Measurements from ENCODE around the gene IQCN. TPM values are rescaled to one million over a fixed set of nuclear protein-coding genes. Genes with fewer than 3 reads are reported as not detected.

The IQCN gene
- total and polyA plus RNA-seq, 4 donors: 0.19 to 2.4 (median 0.53) TPM

GRCh38 chr19:18226956-18227780 is 47.1 kb downstream of the IQCN start:
- H3K27ac ChIP-seq (ENCODE audit: low read depth in 1 of 2, low read length in 2 of 2): no peak overlapping the region
- no peak overlapping the region for H3K4me3 ChIP-seq (ENCODE audit: low read depth in 1 of 3, low read length in 3 of 3)
- no peak for TF ChIP-seq FOXA1 (IDR thresholded peaks at IDR 0.05)
- TF ChIP-seq EGR1 (IDR thresholded peaks at IDR 0.05; ENCODE audit: low read depth in 2 of 2): no peak
- TF ChIP-seq JUND (IDR thresholded peaks at IDR 0.05): no peak
- no peak for TF ChIP-seq SP1 (IDR thresholded peaks at IDR 0.05)
- no peak for TF ChIP-seq RXRA (IDR thresholded peaks at IDR 0.05)
- no peak for TF ChIP-seq ATF3 (IDR thresholded peaks at IDR 0.05)
- TF ChIP-seq, protein P1, sequence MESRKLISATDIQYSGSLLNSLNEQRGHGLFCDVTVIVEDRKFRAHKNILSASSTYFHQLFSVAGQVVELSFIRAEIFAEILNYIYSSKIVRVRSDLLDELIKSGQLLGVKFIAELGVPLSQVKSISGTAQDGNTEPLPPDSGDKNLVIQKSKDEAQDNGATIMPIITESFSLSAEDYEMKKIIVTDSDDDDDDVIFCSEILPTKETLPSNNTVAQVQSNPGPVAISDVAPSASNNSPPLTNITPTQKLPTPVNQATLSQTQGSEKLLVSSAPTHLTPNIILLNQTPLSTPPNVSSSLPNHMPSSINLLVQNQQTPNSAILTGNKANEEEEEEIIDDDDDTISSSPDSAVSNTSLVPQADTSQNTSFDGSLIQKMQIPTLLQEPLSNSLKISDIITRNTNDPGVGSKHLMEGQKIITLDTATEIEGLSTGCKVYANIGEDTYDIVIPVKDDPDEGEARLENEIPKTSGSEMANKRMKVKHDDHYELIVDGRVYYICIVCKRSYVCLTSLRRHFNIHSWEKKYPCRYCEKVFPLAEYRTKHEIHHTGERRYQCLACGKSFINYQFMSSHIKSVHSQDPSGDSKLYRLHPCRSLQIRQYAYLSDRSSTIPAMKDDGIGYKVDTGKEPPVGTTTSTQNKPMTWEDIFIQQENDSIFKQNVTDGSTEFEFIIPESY (IDR thresholded peaks at IDR 0.05): no peak
- TF ChIP-seq HNF4A (conservative IDR thresholded peaks at IDR 0.05): no peak
- no peak for TF ChIP-seq YY1 (IDR thresholded peaks at IDR 0.05)
- TF ChIP-seq HNF4G (IDR thresholded peaks at IDR 0.05): no peak
- TF ChIP-seq TAF1 (conservative IDR thresholded peaks at IDR 0.05): no peak
- no peak for TF ChIP-seq GABPA (IDR thresholded peaks at IDR 0.05 in 1 of 2, conservative IDR thresholded peaks at IDR 0.05 in 1 of 2)
- no peak for TF ChIP-seq FOXA2 (IDR thresholded peaks at IDR 0.05)
- no peak for TF ChIP-seq REST (IDR thresholded peaks at IDR 0.05)
- TF ChIP-seq NR2F2 (IDR thresholded peaks at IDR 0.05): no peak
- no peak for TF ChIP-seq RAD21 (IDR thresholded peaks at IDR 0.05)
- TF ChIP-seq, protein P2, sequence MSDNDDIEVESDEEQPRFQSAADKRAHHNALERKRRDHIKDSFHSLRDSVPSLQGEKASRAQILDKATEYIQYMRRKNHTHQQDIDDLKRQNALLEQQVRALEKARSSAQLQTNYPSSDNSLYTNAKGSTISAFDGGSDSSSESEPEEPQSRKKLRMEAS (IDR thresholded peaks at IDR 0.05): no peak
- no peak overlapping the region for H3K9ac ChIP-seq (ENCODE audit: low read depth in 1 of 2, low read length in 2 of 2)
- peaks cover 0 to 2% (median 0%) of the 10 kb centered on the region in 4 donors for H3K27me3 ChIP-seq (ENCODE audit: control insufficient read depth in 4 of 4, insufficient read depth in 4 of 4, low read length in 3 of 4)
- no peak for DNase-seq (ENCODE audit: low spot score)
- no peaks in the 10 kb centered on the region for H3K9me3 ChIP-seq (ENCODE audit: control insufficient read depth in 4 of 4, low read length in 3 of 4)
- WGBS: 85% methylated on average over 18 of the region's 18 CpGs
- peaks cover 4 to 14% (median 7%) of the 10 kb centered on the region in 4 donors for H3K4me1 ChIP-seq (ENCODE audit: control insufficient read depth in 4 of 4, insufficient read depth in 4 of 4, low read length in 3 of 4)
- H3K36me3 ChIP-seq (ENCODE audit: control insufficient read depth in 4 of 4, insufficient read depth in 3 of 4, low read depth in 1 of 4, low read length in 3 of 4): no peaks in the 10 kb centered on the region
